ENCODE data around the gene KCNJ15. TPM values are rescaled to one million over a fixed set of nuclear protein-coding genes. Genes with fewer than 3 reads are reported as not detected.

KCNJ15 gene
- total and polyA plus RNA-seq, 10 of the 15 experiments (the other 5 are each of a cell fraction or from before 2014, with no cell fraction given), result 0.05 to 2.7 (median 0.33) TPM; not detected in 6

GRCh38 chr21:38239672-38240071 is 17.1 kb upstream of the KCNJ15 start:
- no peak for FAIRE-seq
- intact Hi-C loops (cut with micrococcal nuclease; ENCODE audit: unreplicated experiment), result loop anchor here (5.0 kb wide), 1 partner anchor 88 kb away; no protein-coding TSS in a partner anchor

More at GRCh38 chr21:38239672-38240071, 17.1 kb upstream of the KCNJ15 start:
- no peak for DNase-seq (ENCODE audit: low read depth, low spot score)
- ATAC-seq, result no peak
- no peak overlapping the region for H3K4me3 ChIP-seq
- no peaks in the 10 kb centered on the region for H4K20me1 ChIP-seq (ENCODE audit: control insufficient read depth, insufficient read depth)
- in situ Hi-C loops (cut with MboI), result loop anchor here (25.0 kb wide), 1 partner anchor 1727 kb away; no protein-coding TSS in a partner anchor
- H2AFZ ChIP-seq (ENCODE audit: control insufficient read depth, low read depth, low read length), result no peak overlapping the region
- SMC1A ChIA-PET (ENCODE audit: uncharacterized antibody, unreplicated experiment), result interaction anchor here (0.8 to 1.6 kb wide), 4 partner anchors 10 to 32 kb away, joined by 3 to 4 read pairs (median 3); no protein-coding TSS in a partner anchor
- no peak overlapping the region for H3K9ac ChIP-seq (ENCODE audit: control insufficient read depth, insufficient read depth, low read length)
- no peak overlapping the region for H3K4me2 ChIP-seq (ENCODE audit: control insufficient read depth, insufficient read depth)
- H3K9me3 ChIP-seq (replicated peaks; ENCODE audit: control insufficient read depth, insufficient read depth, low read length), result no peaks in the 10 kb centered on the region; the same call in 2 of the 3 replicates
- RAD21 ChIA-PET (ENCODE audit: unreplicated experiment), result interaction anchor here (1.3 kb wide), 1 partner anchor 15 kb away, joined by 3 read pairs; no protein-coding TSS in a partner anchor
- H3K27ac ChIP-seq (ENCODE audit: control insufficient read depth, insufficient read depth), result no peak overlapping the region
- no peaks in the 10 kb centered on the region for H3K79me2 ChIP-seq (ENCODE audit: control insufficient read depth, insufficient read depth, low read length)
- peaks cover 5% of the 10 kb centered on the region for H3K4me1 ChIP-seq (ENCODE audit: control insufficient read depth, insufficient read depth, low read length)
- WGBS (ENCODE audit: insufficient coverage, insufficient replicate concordance, low lambda C conversion rate, missing lambda C conversion rate), result 32% methylated on average over 4 of the region's 4 CpGs
- POLR2A ChIA-PET, result no interaction called here
- BruUV-seq (replicated peaks), result no TSS peak
- no peaks in the 10 kb centered on the region for H3K36me3 ChIP-seq (ENCODE audit: control insufficient read depth in 2 of 2, insufficient read depth in 2 of 2, low read length in 1 of 2)
- TF ChIP-seq SPI1 (IDR thresholded peaks at IDR 0.05; ENCODE audit: borderline replicate concordance, insufficient read depth, low read depth, low read length) (no peak), ZNF24 (IDR thresholded peaks at IDR 0.05) (no peak), EP300 (IDR thresholded peaks at IDR 0.05; ENCODE audit: borderline replicate concordance in 1 of 2, control insufficient read depth in 1 of 2, low read depth in 2 of 2, low read length in 2 of 2) (no peak), HDAC6 (IDR thresholded peaks at IDR 0.05; ENCODE audit: unreplicated experiment) (no peak), ZNF592 (IDR thresholded peaks at IDR 0.05) (no peak), NR2F1 (conservative IDR thresholded peaks at IDR 0.05) (no peak), CEBPB (IDR thresholded peaks at IDR 0.05; ENCODE audit: borderline replicate concordance in 1 of 2, low read depth in 2 of 2, low read length in 2 of 2) (no peak), HCFC1 (IDR thresholded peaks at IDR 0.05; ENCODE audit: low read length) (no peak), CREB1 (IDR thresholded peaks at IDR 0.05; ENCODE audit: low read depth) (no peak), BCL11A (IDR thresholded peaks at IDR 0.05; ENCODE audit: low read depth, low read length) (no peak), SMAD1 (IDR thresholded peaks at IDR 0.05; ENCODE audit: low read depth, partially characterized antibody) (no peak), ZSCAN29 (IDR thresholded peaks at IDR 0.05) (no peak), RB1 (IDR thresholded peaks at IDR 0.05; ENCODE audit: borderline replicate concordance) (no peak), JUND (IDR thresholded peaks at IDR 0.05; ENCODE audit: low read depth, low read length) (no peak), ZBTB33 (IDR thresholded peaks at IDR 0.05) (no peak), HDGF (IDR thresholded peaks at IDR 0.05) (no peak), IKZF1 (conservative IDR thresholded peaks at IDR 0.05) (no peak), NR2C1 (IDR thresholded peaks at IDR 0.05) (no peak), POU2F2 (IDR thresholded peaks at IDR 0.05; ENCODE audit: borderline replicate concordance, low read depth, low read length) (no peak; the same call in 2 of the 3 replicates)
- H3K27me3 ChIP-seq (replicated peaks in 1 of 2; ENCODE audit: control insufficient read depth in 2 of 2, insufficient read depth in 2 of 2, low read length in 1 of 2), result no peaks in the 10 kb centered on the region
- CTCF ChIA-PET, result interaction anchor here (0.9 to 1.4 kb wide), 4 partner anchors 8 to 94 kb away, joined by 3 to 5 read pairs (median 3); no protein-coding TSS in a partner anchor

All from GM12878 (cell line).